H1 (cell line): ENCODE results near the gene TUBE1. TPM values are rescaled to one million over a fixed set of nuclear protein-coding genes. Genes with fewer than 3 reads are reported as not detected.

Source experiments
- CHD2 ChIP-seq: IDR thresholded peaks from 2 replicates; pipeline ENCODE4 v1.6.1; 2012; ENCODE audit warnings: low read length, improper control_type of control experiment
- CTBP2 ChIP-seq: IDR thresholded peaks from 2 replicates; pipeline ENCODE4 v1.7.0; 2011; ENCODE audit warnings: borderline replicate concordance, mild to moderate bottlenecking, moderate library complexity, mixed read lengths, low read length; ENCODE audit not compliant: insufficient read depth, insufficient read length
- KDM5A ChIP-seq: fragments of 200-600 bp; IDR thresholded peaks from 2 replicates; pipeline ENCODE4 v1.7.1; 2012; ENCODE audit warnings: mild to moderate bottlenecking, low read length, inconsistent platforms, mixed read lengths
- NANOG ChIP-seq: IDR thresholded peaks from 2 replicates; pipeline ENCODE4 v1.6.1; 2011; ENCODE audit warnings: low read length, low read depth, mild to moderate bottlenecking, inconsistent platforms; ENCODE audit not compliant: insufficient read depth, poor library complexity, severe bottlenecking
- SAP30 ChIP-seq: fragments of 300-600 bp; sonication (generic); IDR thresholded peaks from 2 replicates; pipeline ENCODE4 v1.7.1; 2012; ENCODE audit warnings: low read length, moderate library complexity, mild to moderate bottlenecking, inconsistent platforms; ENCODE audit not compliant: insufficient read depth, insufficient replicate concordance
- SP1 ChIP-seq: IDR thresholded peaks from 2 replicates; pipeline ENCODE4 v1.6.1; 2011; ENCODE audit warnings: low read depth, low read length
- SP4 ChIP-seq: IDR thresholded peaks from 2 replicates; pipeline ENCODE4 v1.6.1; 2012; ENCODE audit warnings: low read length, inconsistent platforms
- SRF ChIP-seq: IDR thresholded peaks from 2 replicates; pipeline ENCODE4 v1.6.1; 2011; ENCODE audit warnings: mild to moderate bottlenecking, low read depth, low read length, moderate library complexity
- TAF7 ChIP-seq: optimal IDR thresholded peaks from 2 replicates; pipeline ENCODE3; 2011; ENCODE audit warnings: low read depth, mild to moderate bottlenecking, inconsistent platforms, low read length, moderate library complexity, borderline replicate concordance
- YY1 ChIP-seq: IDR thresholded peaks from 2 replicates; pipeline ENCODE4 v1.6.1; 2011; ENCODE audit warnings: low read depth, mild to moderate bottlenecking, low read length
- polyA plus RNA-seq, 7 experiments: library from polyadenylated mRNA; depleted of rRNA in 3 of 7; stranded (reverse) in 5 of 7; unstranded in 2 of 7; fragments of >200 nt in 5 of 7; fragments of 200-250 nt in 2 of 7; gene quantifications; 1 replicate in 5 of 7; 2 replicates in 1 of 7; 4 replicates in 1 of 7; pipeline versions ENCODE4 v1.2.1 to v1.2.3, GENCODE V29; 2011 to 2013; ENCODE audit warnings: missing spikeins in 2 of 7, mixed read lengths in 2 of 7
- total RNA-seq: library from RNA; stranded (reverse); fragmentation: NEBNext Ultra II Directional; extraction: Animal tissue kit (Norgen Biotek cat#: 25700); gene quantifications from 2 replicates; pipeline ENCODE4 v1.2.1, GENCODE V29; 2021
- TF ChIP-seq, protein P1 (sequence below): fragments of 300-600 bp; sonication (generic); IDR thresholded peaks from 2 replicates; pipeline ENCODE4 v1.7.1; 2012; ENCODE audit warnings: low read length, moderate library complexity, mild to moderate bottlenecking, inconsistent platforms; ENCODE audit not compliant: insufficient replicate concordance

Gene TUBE1
- total and polyA plus RNA-seq, 2 of the 8 experiments (the other 6 are each of a cell fraction or from before 2014, with no cell fraction given) = 8.0 to 15.9 TPM

DNA sequence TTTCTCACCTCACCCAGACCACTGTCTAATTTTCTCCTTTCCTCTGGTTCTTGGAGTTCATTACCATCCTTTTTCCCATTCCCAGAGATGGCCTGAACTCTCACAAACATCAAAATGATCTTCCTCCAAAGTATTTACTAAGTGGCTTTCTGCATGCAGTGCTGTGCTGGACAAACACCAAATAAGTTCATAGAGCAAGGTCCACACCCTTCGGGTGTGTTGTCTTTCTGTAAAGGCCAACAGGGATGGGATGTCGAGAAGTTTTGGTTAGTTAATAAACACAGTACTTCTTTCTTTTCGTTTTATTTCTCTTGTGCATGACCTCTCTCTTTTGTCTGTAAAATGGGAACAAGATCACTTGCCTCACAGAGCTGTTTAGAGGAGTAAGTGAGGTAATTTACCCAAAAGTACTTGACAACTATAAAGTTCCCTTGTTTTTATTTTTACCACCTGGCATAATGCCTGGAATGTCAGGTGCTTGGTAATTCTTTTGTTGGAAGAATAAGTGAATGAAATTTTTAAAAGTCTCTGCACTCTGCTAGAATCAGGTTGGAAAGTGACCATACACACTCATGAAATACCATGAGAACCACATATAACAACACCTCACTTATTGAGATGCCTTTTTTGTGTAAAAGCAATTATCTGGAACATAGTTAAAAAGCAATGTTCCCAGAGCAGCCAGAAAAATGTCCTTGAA is 56.2 kb downstream of the TUBE1 start (continued):
- TF ChIP-seq, protein P1, sequence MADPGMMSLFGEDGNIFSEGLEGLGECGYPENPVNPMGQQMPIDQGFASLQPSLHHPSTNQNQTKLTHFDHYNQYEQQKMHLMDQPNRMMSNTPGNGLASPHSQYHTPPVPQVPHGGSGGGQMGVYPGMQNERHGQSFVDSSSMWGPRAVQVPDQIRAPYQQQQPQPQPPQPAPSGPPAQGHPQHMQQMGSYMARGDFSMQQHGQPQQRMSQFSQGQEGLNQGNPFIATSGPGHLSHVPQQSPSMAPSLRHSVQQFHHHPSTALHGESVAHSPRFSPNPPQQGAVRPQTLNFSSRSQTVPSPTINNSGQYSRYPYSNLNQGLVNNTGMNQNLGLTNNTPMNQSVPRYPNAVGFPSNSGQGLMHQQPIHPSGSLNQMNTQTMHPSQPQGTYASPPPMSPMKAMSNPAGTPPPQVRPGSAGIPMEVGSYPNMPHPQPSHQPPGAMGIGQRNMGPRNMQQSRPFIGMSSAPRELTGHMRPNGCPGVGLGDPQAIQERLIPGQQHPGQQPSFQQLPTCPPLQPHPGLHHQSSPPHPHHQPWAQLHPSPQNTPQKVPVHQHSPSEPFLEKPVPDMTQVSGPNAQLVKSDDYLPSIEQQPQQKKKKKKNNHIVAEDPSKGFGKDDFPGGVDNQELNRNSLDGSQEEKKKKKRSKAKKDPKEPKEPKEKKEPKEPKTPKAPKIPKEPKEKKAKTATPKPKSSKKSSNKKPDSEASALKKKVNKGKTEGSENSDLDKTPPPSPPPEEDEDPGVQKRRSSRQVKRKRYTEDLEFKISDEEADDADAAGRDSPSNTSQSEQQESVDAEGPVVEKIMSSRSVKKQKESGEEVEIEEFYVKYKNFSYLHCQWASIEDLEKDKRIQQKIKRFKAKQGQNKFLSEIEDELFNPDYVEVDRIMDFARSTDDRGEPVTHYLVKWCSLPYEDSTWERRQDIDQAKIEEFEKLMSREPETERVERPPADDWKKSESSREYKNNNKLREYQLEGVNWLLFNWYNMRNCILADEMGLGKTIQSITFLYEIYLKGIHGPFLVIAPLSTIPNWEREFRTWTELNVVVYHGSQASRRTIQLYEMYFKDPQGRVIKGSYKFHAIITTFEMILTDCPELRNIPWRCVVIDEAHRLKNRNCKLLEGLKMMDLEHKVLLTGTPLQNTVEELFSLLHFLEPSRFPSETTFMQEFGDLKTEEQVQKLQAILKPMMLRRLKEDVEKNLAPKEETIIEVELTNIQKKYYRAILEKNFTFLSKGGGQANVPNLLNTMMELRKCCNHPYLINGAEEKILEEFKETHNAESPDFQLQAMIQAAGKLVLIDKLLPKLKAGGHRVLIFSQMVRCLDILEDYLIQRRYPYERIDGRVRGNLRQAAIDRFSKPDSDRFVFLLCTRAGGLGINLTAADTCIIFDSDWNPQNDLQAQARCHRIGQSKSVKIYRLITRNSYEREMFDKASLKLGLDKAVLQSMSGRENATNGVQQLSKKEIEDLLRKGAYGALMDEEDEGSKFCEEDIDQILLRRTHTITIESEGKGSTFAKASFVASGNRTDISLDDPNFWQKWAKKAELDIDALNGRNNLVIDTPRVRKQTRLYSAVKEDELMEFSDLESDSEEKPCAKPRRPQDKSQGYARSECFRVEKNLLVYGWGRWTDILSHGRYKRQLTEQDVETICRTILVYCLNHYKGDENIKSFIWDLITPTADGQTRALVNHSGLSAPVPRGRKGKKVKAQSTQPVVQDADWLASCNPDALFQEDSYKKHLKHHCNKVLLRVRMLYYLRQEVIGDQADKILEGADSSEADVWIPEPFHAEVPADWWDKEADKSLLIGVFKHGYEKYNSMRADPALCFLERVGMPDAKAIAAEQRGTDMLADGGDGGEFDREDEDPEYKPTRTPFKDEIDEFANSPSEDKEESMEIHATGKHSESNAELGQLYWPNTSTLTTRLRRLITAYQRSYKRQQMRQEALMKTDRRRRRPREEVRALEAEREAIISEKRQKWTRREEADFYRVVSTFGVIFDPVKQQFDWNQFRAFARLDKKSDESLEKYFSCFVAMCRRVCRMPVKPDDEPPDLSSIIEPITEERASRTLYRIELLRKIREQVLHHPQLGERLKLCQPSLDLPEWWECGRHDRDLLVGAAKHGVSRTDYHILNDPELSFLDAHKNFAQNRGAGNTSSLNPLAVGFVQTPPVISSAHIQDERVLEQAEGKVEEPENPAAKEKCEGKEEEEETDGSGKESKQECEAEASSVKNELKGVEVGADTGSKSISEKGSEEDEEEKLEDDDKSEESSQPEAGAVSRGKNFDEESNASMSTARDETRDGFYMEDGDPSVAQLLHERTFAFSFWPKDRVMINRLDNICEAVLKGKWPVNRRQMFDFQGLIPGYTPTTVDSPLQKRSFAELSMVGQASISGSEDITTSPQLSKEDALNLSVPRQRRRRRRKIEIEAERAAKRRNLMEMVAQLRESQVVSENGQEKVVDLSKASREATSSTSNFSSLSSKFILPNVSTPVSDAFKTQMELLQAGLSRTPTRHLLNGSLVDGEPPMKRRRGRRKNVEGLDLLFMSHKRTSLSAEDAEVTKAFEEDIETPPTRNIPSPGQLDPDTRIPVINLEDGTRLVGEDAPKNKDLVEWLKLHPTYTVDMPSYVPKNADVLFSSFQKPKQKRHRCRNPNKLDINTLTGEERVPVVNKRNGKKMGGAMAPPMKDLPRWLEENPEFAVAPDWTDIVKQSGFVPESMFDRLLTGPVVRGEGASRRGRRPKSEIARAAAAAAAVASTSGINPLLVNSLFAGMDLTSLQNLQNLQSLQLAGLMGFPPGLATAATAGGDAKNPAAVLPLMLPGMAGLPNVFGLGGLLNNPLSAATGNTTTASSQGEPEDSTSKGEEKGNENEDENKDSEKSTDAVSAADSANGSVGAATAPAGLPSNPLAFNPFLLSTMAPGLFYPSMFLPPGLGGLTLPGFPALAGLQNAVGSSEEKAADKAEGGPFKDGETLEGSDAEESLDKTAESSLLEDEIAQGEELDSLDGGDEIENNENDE = no peak
- TF ChIP-seq KDM5A = no peak
- no peak for TF ChIP-seq SAP30
- no peak for TF ChIP-seq CHD2
- TF ChIP-seq TAF7 = no peak
- TF ChIP-seq SP1 = no peak
- TF ChIP-seq YY1 = no peak
- no peak for TF ChIP-seq SP4
- TF ChIP-seq NANOG = no peak
- no peak for TF ChIP-seq SRF
- no peak for TF ChIP-seq CTBP2
